IMR-90 (cell line): Measurements from ENCODE around the gene KCP. TPM values are rescaled to one million over a fixed set of nuclear protein-coding genes. Genes with fewer than 3 reads are reported as not detected.

Experiments used
- ATAC-seq: fragments of 200-7000 bp; cut with Tn5 transposase; 2 replicates; pipeline ENCODE4 v1.9.1; 2020; ENCODE audit warnings: low read depth, mild to moderate bottlenecking, moderate library complexity
- BruUV-seq: library from RNA; stranded (reverse); fragments of 400-500 nt; replicated peaks from 2 replicates; lab custom pipeline; 2021; lab: Mats Ljungman, UMichigan
- CTCF ChIA-PET: fragments of 300-600 bp; formaldehyde crosslinking; extraction: SDS; loops from one replicate; lab custom pipeline; 2021; ENCODE audit warnings: antibody characterized with exemption; lab: Yijun Ruan, JAX
- POLR2A ChIA-PET: fragments of 300-600 bp; sonication (Branson Sonifier 250); formaldehyde crosslinking; loops from one replicate; lab custom pipeline; 2022; ENCODE audit warnings: antibody characterized with exemption; ENCODE audit not compliant: unreplicated experiment; lab: Charles Lee
- DNase-seq: peaks from one replicate; pipeline ENCODE4 v3.0.0; 2013
- H2AFZ ChIP-seq: replicated peaks from 2 replicates; pipeline ENCODE3; 2013; ENCODE audit warnings: low read length, mild to moderate bottlenecking; ENCODE audit not compliant: poor library complexity
- H2AK5ac ChIP-seq: 2 replicates; pipeline ENCODE4 v1.6.1; 2013; ENCODE audit warnings: low read depth, low read length, inconsistent platforms
- H2AK9ac ChIP-seq: replicated peaks from 2 replicates; pipeline ENCODE3; 2013; ENCODE audit warnings: mild to moderate bottlenecking, low read depth, low read length, moderate library complexity; ENCODE audit not compliant: poor library complexity
- H2BK120ac ChIP-seq: 2 replicates; pipeline ENCODE4 v1.6.1; 2013; ENCODE audit warnings: low read depth, low read length, inconsistent platforms
- H2BK15ac ChIP-seq: 3 replicates; pipeline ENCODE4 v1.6.1; 2013; ENCODE audit warnings: low read depth, low read length, inconsistent platforms
- H2BK20ac ChIP-seq: 2 replicates; pipeline ENCODE4 v1.6.1; 2013; ENCODE audit warnings: low read depth, mild to moderate bottlenecking, inconsistent platforms, low read length, moderate library complexity
- H2BK5ac ChIP-seq: 2 replicates; pipeline ENCODE4 v1.6.1; 2013; ENCODE audit warnings: mild to moderate bottlenecking, low read depth, low read length, inconsistent platforms; ENCODE audit not compliant: poor library complexity, severe bottlenecking
- H3K14ac ChIP-seq: replicated peaks from 2 replicates; pipeline ENCODE4 v1.6.1; 2013; ENCODE audit warnings: low read depth, low read length, inconsistent platforms
- H3K18ac ChIP-seq: 2 replicates; pipeline ENCODE4 v1.6.1; 2013; ENCODE audit warnings: low read depth, low read length, control low read depth
- H3K23ac ChIP-seq: 2 replicates; pipeline ENCODE4 v1.6.1; 2013; ENCODE audit warnings: low read depth, low read length, inconsistent platforms
- H3K27ac ChIP-seq: 2 replicates; pipeline ENCODE4 v1.5.1; 2013; ENCODE audit warnings: mild to moderate bottlenecking, control low read depth, low read length; ENCODE audit not compliant: insufficient read depth
- H3K27me3 ChIP-seq: 2 replicates; pipeline ENCODE4 v1.6.1; 2013; ENCODE audit warnings: low read length; ENCODE audit not compliant: control insufficient read depth, insufficient read depth
- H3K36me3 ChIP-seq: 2 replicates; pipeline ENCODE4 v1.6.1; 2013; ENCODE audit warnings: low read length, mixed read lengths; ENCODE audit not compliant: control insufficient read depth, insufficient read depth
- H3K4ac ChIP-seq: 2 replicates; pipeline ENCODE4 v1.6.1; 2013; ENCODE audit warnings: low read depth, low read length, inconsistent platforms
- H3K4me1 ChIP-seq: 2 replicates; pipeline ENCODE4 v1.6.1; 2013; ENCODE audit warnings: low read length, mixed read lengths; ENCODE audit not compliant: control insufficient read depth, insufficient read depth
- H3K4me2 ChIP-seq: 2 replicates; pipeline ENCODE4 v1.6.1; 2013; ENCODE audit warnings: low read depth, mild to moderate bottlenecking, control low read depth, low read length, moderate library complexity
- H3K4me3 ChIP-seq: 2 replicates; pipeline ENCODE4 v1.5.1; 2013; ENCODE audit warnings: low read depth, mild to moderate bottlenecking, control low read depth, low read length, moderate library complexity; ENCODE audit not compliant: insufficient read depth
- H3K56ac ChIP-seq: 2 replicates; pipeline ENCODE4 v1.6.1; 2013; ENCODE audit warnings: low read length, inconsistent platforms; ENCODE audit not compliant: insufficient read depth; ENCODE audit errors: extremely low read depth
- H3K79me1 ChIP-seq, 2 experiments: 2 replicates each; pipeline ENCODE4 v1.6.1; 2013; ENCODE audit warnings: low read length in 2 of 2, inconsistent platforms in 1 of 2, low read depth in 1 of 2
- H3K9ac ChIP-seq: 2 replicates; pipeline ENCODE4 v1.6.1; 2013; ENCODE audit warnings: low read depth, low read length, control low read depth
- H3K9me1 ChIP-seq: 2 replicates; pipeline ENCODE4 v1.6.1; 2013; ENCODE audit warnings: low read length, inconsistent platforms; ENCODE audit not compliant: insufficient read depth
- H3K9me3 ChIP-seq: 2 replicates; pipeline ENCODE4 v1.6.1; 2013; ENCODE audit warnings: low read length; ENCODE audit not compliant: control insufficient read depth, insufficient read depth
- H4K20me1 ChIP-seq: 2 replicates; pipeline ENCODE4 v1.6.1; 2013; ENCODE audit warnings: low read length, inconsistent platforms; ENCODE audit not compliant: insufficient read depth
- H4K5ac ChIP-seq: 2 replicates; pipeline ENCODE4 v1.6.1; 2013; ENCODE audit warnings: mild to moderate bottlenecking, low read depth, low read length, control low read depth
- H4K8ac ChIP-seq, 2 experiments: 2 replicates each; pipeline ENCODE4 v1.6.1; 2013; ENCODE audit warnings: low read depth in 2 of 2, low read length in 2 of 2, control low read depth in 1 of 2, inconsistent platforms in 1 of 2
- H4K91ac ChIP-seq: 2 replicates; pipeline ENCODE4 v1.6.1; 2013; ENCODE audit warnings: low read depth, low read length, inconsistent platforms; ENCODE audit not compliant: insufficient read depth
- POLR2A ChIP-seq: IDR thresholded peaks from 2 replicates; pipeline ENCODE4 v1.6.1; 2012; ENCODE audit warnings: mild to moderate bottlenecking, low read depth, low read length
- RFX5 ChIP-seq: IDR thresholded peaks from 2 replicates; pipeline ENCODE4 v1.8.0; 2012; ENCODE audit warnings: low read depth, mild to moderate bottlenecking, low read length, moderate library complexity
- WGBS, 2 experiments: methylation state at CpG; one replicate each; pipeline versions ENCODE4 v1.1.5 to v1.1.7; 2013; ENCODE audit warnings: missing lambda C conversion rate in 2 of 2; ENCODE audit not compliant: insufficient read length in 1 of 2; ENCODE audit errors: extremely low coverage in 2 of 2; 5-methylcytosine and 5-hydroxymethylcytosine counted together
- dilution Hi-C: fragments of 300-500 bp; cut with HindIII; formaldehyde crosslinking; loops from one replicate; pipeline ENCODE4 v1.14.3; 2018; ENCODE audit warnings: low sequenced_read_pairs; ENCODE audit not compliant: unreplicated experiment
- in situ Hi-C: fragments of 300-500 bp; cut with MboI; formaldehyde crosslinking; loops from 3 replicates; pipeline ENCODE4 v1.14.3; 2019; ENCODE audit warnings: low sequenced_read_pairs, inconsistent platforms, mixed read lengths
- intact Hi-C: fragments of 100-400 bp; cut with micrococcal nuclease; formaldehyde crosslinking; loops from 2 replicates; pipeline ENCODE4 v1.10.0; 2022
- polyA plus RNA-seq, 3 experiments: library from polyadenylated mRNA; depleted of rRNA; stranded (reverse); fragments of >200 nt; gene quantifications; 2 replicates each; pipeline ENCODE4 v1.2.3, GENCODE V29; 2012; ENCODE audit warnings: low replicate concordance in 1 of 3
- total RNA-seq: library from RNA; depleted of rRNA; stranded (reverse); fragments of >200 nt; gene quantifications from 2 replicates; pipeline ENCODE4 v1.2.3, GENCODE V29; 2012

The KCP gene
- total and polyA plus RNA-seq, 2 of the 4 experiments (the other 2 are of a cell fraction) = 0.03 TPM; not detected in 1

- Histone ChIP-seq H3K27me3 (peaks cover 17% of the 10 kb centered on the region), H3K14ac (no peak overlapping the region), H3K4ac (no peak overlapping the region), H2AFZ (no peak overlapping the region), H3K23ac (no peak overlapping the region), H2BK15ac (no peak overlapping the region), H4K20me1 (no peaks in the 10 kb centered on the region), H2BK5ac (no peak overlapping the region), H2BK20ac (no peak overlapping the region), H4K91ac (no peak overlapping the region), H3K4me2 (no peak overlapping the region), H2AK9ac (no peak overlapping the region), H3K9me1 (no peaks in the 10 kb centered on the region), H2BK120ac (no peak overlapping the region), H3K4me3 (no peak overlapping the region), H2AK5ac (no peak overlapping the region), H4K5ac (no peak overlapping the region), H3K4me1 (peaks cover 3% of the 10 kb centered on the region; the same call in 1 of the 2 replicates), H3K27ac (no peak overlapping the region), H3K9me3 (no peaks in the 10 kb centered on the region), H3K79me1 (no peaks in the 10 kb centered on the region), H3K56ac (no peak overlapping the region), H3K9ac (no peak overlapping the region), H3K36me3 (no peaks in the 10 kb centered on the region), H4K8ac (no peak overlapping the region), H3K18ac (no peak overlapping the region)
- dilution Hi-C loops = no loop called here
- in situ Hi-C loops = loop anchor here (25.0 kb wide), 1 partner anchor 431 kb away; the partner anchor contains the start of gene HILPDA
- no peak for DNase-seq
- 78% methylated on average over 4 of the region's 23 CpGs; no CpG with 5 or more reads in 1 of the 2 experiments for WGBS, 2 experiments
- CTCF ChIA-PET = no interaction called here
- POLR2A ChIA-PET = no interaction called here
- no peak for ATAC-seq
- no TSS peak for BruUV-seq
- TF ChIP-seq POLR2A (no peak), RFX5 (no peak)
- intact Hi-C loops = no loop called here
These were observed 17.0 kb downstream of the KCP start for GRCh38 chr7:128893251-128894100.
